GM19468 (cell line): ENCODE results near the gene BACH1.

Experiments used
- ATAC-seq: cut with Tn5 transposase; IDR thresholded peaks from one replicate; pipeline ENCODE4 v1.9.1; 2021; ENCODE audit warnings: mild to moderate bottlenecking, moderate library complexity, moderate number of reproducible peaks; ENCODE audit not compliant: unreplicated experiment; ENCODE audit errors: extremely low read depth

BACH1 gene

GRCh38 chr21:29311802-29312201 is 13.1 kb downstream of the BACH1 start:
- ATAC-seq: no peak

GRCh38 chr21:29312981-29313380 is 14.3 kb downstream of the BACH1 start:
- no peak for ATAC-seq

- no peak for ATAC-seq
Measured at GRCh38 chr21:29313662-29314408, 15.1 kb downstream of the BACH1 start.

- no peak for ATAC-seq
Measured at GRCh38 chr21:29315131-29315749, 16.5 kb downstream of the BACH1 start.

GRCh38 chr21:29316029-29316742 is 17.5 kb downstream of the BACH1 start:
- no peak for ATAC-seq

GRCh38 chr21:29316806-29317205 is 18.1 kb downstream of the BACH1 start:
- no peak for ATAC-seq

- ATAC-seq: no peak
Measured at GRCh38 chr21:29318354-29318753, 19.6 kb downstream of the BACH1 start.

- ATAC-seq: no peak
Measured at GRCh38 chr21:29320031-29320430, 21.3 kb downstream of the BACH1 start.

- ATAC-seq: no peak
Measured at GRCh38 chr21:29321217-29321616, 22.5 kb downstream of the BACH1 start.

GRCh38 chr21:29321932-29322928 is 23.5 kb downstream of the BACH1 start:
- ATAC-seq: no peak

GRCh38 chr21:29323189-29323588 is 24.5 kb downstream of the BACH1 start:
- no peak for ATAC-seq

- ATAC-seq: no peak
Measured at GRCh38 chr21:29326914-29327554, 28.3 kb downstream of the BACH1 start.

- no peak for ATAC-seq
Measured at GRCh38 chr21:29329406-29329805, 30.7 kb downstream of the BACH1 start.

GRCh38 chr21:29330797-29331196 is 32.1 kb downstream of the BACH1 start:
- no peak for ATAC-seq

- no peak for ATAC-seq
Measured at GRCh38 chr21:29332461-29333362, 34.0 kb downstream of the BACH1 start.

- ATAC-seq: no peak
Measured at GRCh38 chr21:29333406-29333805, 34.7 kb downstream of the BACH1 start.

GRCh38 chr21:29334717-29335428 is 36.2 kb downstream of the BACH1 start:
- ATAC-seq: no peak

- no peak for ATAC-seq
Measured at GRCh38 chr21:29335720-29336119, 37.0 kb downstream of the BACH1 start.
